Lower leg skin (tissue), 4 donors: ENCODE results near the gene IDH3B. TPM values are rescaled to one million over a fixed set of nuclear protein-coding genes. Genes with fewer than 3 reads are reported as not detected.

Experiments
- DNase-seq, 2 donors: peaks; one replicate each; pipeline ENCODE4 v3.0.0-alpha.2; 2019; ENCODE audit warnings: low spot score in 2 of 2
- H3K4me3 ChIP-seq: fragments of 200-600 bp; sonication (generic); 2 replicates; pipeline ENCODE4 v1.5.1; 2017; ENCODE audit warnings: mild to moderate bottlenecking, low read depth; ENCODE audit not compliant: poor library complexity, severe bottlenecking
- POLR2A ChIP-seq, 2 donors: fragments of 450-650 bp; IDR thresholded peaks; one replicate each; pipeline ENCODE4 v1.6.1; 2016 to 2017; ENCODE audit warnings: antibody characterized with exemption in 2 of 2, mild to moderate bottlenecking in 1 of 2, moderate library complexity in 1 of 2
- WGBS, 2 donors: methylation state at CpG; one replicate each; pipeline ENCODE4 v1.1.5; 2018; 5-methylcytosine and 5-hydroxymethylcytosine counted together
- intact Hi-C: fragments of 100-400 bp; cut with DNase I; formaldehyde crosslinking; loops from one replicate; pipeline ENCODE4 v1.15.0; 2023; ENCODE audit warnings: low total_unique reads
- total RNA-seq, 4 donors: library from RNA; depleted of rRNA; stranded (reverse); fragments of >200 nt; gene quantifications; one replicate each; pipeline ENCODE4 v1.1.0, GENCODE V29; 2016
- TF ChIP-seq, protein P1 (sequence below), 3 donors: fragments of 450-650 bp; IDR thresholded peaks; one replicate each; pipeline ENCODE4 v1.5.1; 2016; ENCODE audit warnings: antibody characterized with exemption in 3 of 3, mild to moderate bottlenecking in 3 of 3, moderate library complexity in 2 of 3

Gene IDH3B
- total RNA-seq, 4 donors from 2014 or later: 121 to 151 (median 126) TPM

- H3K4me3 ChIP-seq: peak overlapping the region; percentile 60
- peak in 1 of 2 donors; percentile 82 for DNase-seq
- WGBS, 2 donors: 34 to 37% methylated on average over 24 of the region's 24 CpGs
- intact Hi-C loops: no loop called here
- TF ChIP-seq POLR2A (IDR thresholded peaks at IDR 0.05): no peak
- TF ChIP-seq, protein P1, sequence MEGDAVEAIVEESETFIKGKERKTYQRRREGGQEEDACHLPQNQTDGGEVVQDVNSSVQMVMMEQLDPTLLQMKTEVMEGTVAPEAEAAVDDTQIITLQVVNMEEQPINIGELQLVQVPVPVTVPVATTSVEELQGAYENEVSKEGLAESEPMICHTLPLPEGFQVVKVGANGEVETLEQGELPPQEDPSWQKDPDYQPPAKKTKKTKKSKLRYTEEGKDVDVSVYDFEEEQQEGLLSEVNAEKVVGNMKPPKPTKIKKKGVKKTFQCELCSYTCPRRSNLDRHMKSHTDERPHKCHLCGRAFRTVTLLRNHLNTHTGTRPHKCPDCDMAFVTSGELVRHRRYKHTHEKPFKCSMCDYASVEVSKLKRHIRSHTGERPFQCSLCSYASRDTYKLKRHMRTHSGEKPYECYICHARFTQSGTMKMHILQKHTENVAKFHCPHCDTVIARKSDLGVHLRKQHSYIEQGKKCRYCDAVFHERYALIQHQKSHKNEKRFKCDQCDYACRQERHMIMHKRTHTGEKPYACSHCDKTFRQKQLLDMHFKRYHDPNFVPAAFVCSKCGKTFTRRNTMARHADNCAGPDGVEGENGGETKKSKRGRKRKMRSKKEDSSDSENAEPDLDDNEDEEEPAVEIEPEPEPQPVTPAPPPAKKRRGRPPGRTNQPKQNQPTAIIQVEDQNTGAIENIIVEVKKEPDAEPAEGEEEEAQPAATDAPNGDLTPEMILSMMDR (IDR thresholded peaks at IDR 0.05): no peak
Observed at GRCh38 chr20:2653556-2654383, 10.2 kb downstream of the IDH3B start.

GRCh38 chr20:2652724-2653555, 11.1 kb downstream of the IDH3B start:
- peak overlapping the region; percentile 60 for H3K4me3 ChIP-seq
- peak in 1 of 2 donors; percentile 87 for DNase-seq
- 0 to 2% methylated on average over 30 to 34 of the region's 56 CpGs for WGBS, 2 donors
- intact Hi-C loops: no loop called here
- TF ChIP-seq, protein P1 (IDR thresholded peaks at IDR 0.05): no peak
- no peak for TF ChIP-seq POLR2A (IDR thresholded peaks at IDR 0.05)

DNA sequence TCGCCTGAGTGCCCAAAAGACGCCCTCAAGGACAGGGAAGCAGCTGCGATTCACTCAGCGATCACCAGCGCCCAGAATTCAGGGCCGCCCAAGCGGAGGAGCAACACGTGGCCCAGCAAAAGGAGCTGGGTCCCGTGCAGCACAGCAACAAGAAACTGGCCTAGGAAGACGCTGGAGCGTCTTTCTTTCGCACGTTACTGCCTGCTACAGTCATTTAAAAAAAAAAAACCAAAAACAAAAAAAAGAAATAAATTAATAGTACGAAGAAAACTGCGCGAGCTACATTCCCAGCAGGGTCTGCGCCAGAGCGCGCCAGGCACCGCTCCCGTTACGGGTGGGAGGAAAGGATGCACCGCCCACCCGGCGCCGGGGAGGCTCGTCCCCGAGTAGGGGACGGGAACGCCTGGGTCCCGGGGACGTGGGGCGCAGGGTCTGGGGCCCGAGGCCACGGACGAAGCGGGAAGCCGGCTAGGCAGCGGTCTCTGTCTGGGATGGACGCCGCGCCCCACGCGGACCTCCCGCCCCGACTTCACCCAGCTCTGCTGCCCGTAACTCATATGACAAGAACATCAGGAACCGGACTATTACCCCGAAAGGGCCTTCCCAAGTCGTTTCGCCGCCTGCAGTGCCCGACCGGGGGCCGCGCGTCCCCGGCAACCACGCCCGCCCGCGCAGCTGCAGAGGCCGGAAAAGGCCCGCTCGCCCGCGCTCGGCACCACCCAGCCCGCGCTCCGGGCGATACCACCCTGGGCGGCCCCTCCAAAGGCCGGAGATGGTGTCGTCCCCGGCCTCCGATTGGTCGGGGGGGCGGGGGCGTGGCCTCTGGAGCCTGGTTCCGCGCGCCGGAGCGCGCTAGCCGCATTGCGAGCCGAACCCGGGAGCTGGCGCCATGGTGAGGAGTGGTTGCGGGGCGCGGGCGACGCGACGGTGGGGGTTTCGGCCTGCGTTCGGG, 12.0 kb downstream of the IDH3B start, which contains the start of gene NOP56:
TSS of gene NOP56 (plus strand) at position 861 of the 952 bp plus-strand sequence. CDS start at position 890, 29 bp downstream.
- TF ChIP-seq, protein P1 (IDR thresholded peaks at IDR 0.05): no peak
- TF ChIP-seq POLR2A (IDR thresholded peaks at IDR 0.05): no peak
- WGBS, 2 donors: 0% methylated on average over 38 to 68 of the region's 101 CpGs
- DNase-seq: peak; percentile 86 to 98
- peak within 1 kb of the TSS; percentile 74 for H3K4me3 ChIP-seq
- intact Hi-C loops: no loop called here

DNA sequence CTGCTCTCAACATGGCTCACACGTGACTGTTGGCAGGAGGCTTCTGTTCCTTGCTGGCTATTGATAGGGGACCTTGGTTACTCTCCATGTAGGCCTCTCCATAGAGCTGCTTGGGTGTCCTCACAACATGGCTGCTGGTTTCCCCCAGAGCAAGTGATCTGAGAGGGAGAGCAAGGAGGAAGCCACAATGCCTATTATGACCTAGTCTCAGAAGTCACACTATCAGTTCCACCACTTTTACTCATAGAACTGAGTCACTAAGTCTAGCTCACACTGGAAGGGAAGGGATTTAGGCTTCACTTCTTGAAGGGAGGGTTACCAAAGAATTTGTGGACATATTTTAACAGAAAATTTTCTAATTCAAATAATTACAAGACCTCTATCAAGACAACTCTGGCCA, 20.3 kb downstream of the IDH3B start:
- intact Hi-C loops: no loop called here
- TF ChIP-seq, protein P1 (IDR thresholded peaks at IDR 0.05): no peak
- TF ChIP-seq POLR2A (IDR thresholded peaks at IDR 0.05): no peak
- H3K4me3 ChIP-seq: no peak overlapping the region
- WGBS, 2 donors: 56 to 94% methylated on average over 1 of the region's 1 CpG
- no peak for DNase-seq

GRCh38 chr20:2640899-2641298, 23.1 kb downstream of the IDH3B start:
- intact Hi-C loops: no loop called here

More at GRCh38 chr20:2640899-2641298, 23.1 kb downstream of the IDH3B start:
- no peak for DNase-seq
- 93 to 97% methylated on average over 9 of the region's 9 CpGs for WGBS, 2 donors
- H3K4me3 ChIP-seq: no peak overlapping the region
- TF ChIP-seq POLR2A (IDR thresholded peaks at IDR 0.05): no peak
- TF ChIP-seq, protein P1 (IDR thresholded peaks at IDR 0.05): no peak
